CD4-positive, alpha-beta T cell treated with Interleukin-21 for 1 hour (primary cell): ENCODE results near the gene INSYN2A.

Experiments
- DNase-seq: peaks from one replicate; pipeline ENCODE4 v3.0.0-alpha.2; 2020

Gene INSYN2A

DNA sequence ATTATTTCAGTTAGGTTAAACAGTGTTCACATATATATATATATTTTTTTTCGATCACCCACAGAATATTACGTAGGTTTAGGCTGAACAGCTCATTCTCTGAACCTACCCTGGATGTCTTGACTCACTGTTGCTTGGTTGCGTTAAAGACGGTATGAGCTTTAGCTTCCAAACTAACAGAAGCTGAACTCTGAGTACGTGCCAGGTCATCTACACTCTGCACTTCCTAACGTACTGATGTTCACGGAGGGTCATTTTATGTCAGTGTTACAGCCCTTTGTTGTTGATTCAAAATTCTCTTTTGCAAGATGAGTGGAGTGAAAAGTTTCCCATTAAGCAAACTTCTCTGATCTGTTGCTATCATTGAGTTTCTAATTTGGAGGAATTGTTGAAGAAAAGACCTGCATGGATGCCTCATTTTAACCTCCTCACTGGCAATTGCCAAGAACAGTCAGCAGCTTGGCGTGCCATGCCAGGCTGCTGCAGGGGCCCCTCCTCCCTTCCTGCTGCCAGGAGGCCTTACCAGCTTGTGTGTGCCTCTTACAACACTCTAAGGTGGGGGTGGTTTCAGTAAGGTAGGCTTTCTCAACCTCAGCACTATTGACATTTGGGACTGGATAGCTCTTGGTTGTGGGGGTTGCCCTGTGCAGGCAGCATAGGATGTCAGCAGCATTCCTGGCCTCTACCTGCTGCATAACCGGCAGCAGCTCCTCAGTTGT, 44.3 kb downstream of the INSYN2A start:
- no peak for DNase-seq

- DNase-seq: no peak
Measured at GRCh38 chr10:127151541-127151940, 44.9 kb downstream of the INSYN2A start.

DNA sequence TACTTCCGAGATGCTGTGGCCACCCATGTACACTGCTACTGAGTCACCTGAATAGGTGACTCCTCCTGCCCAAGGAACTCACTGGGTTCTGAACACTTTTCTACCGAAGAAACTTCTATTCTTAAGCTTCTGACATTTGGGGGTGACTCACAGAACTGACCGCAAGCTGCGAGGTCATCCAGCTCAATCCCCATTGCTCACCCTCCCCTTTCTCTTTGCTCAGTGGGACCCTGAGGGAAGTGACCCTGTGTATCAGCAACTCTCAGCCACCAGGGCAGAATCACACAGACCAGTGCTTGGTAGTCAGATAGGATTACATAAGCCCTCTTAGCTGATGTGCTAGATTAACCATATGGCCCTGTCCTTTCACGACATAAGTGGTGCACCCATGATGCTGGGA, 46.3 kb downstream of the INSYN2A start:
- no peak for DNase-seq

DNA sequence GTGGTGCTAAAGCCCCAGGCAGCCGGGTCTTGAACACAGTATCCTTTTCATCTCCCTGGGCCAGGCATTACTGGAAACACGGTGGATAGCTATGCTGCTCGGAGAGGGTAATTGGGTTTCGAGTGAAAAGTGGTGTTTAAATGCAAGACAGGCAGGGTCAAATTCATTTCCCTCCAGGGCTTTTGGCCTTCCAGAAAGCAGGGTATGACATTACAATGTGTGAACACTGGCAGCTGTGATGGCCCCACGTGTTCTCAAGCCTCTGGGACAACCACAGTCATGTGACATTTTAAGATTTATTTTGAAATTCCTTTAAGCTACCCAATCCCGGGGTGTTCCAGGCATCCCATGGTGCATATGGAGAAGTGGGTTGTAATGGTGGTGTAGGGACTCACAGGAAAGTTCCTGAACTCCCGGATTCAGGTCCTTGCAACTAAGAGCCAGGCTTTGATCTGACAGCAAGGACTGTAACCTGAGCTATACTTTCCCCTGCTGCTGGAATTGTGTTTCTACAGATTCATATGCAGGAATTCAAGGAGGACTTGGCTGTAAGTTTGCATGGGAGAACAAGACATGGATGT, 46.8 kb downstream of the INSYN2A start:
- no peak for DNase-seq

- DNase-seq: no peak
Measured at GRCh38 chr10:127148933-127149220, 47.5 kb downstream of the INSYN2A start.

DNA sequence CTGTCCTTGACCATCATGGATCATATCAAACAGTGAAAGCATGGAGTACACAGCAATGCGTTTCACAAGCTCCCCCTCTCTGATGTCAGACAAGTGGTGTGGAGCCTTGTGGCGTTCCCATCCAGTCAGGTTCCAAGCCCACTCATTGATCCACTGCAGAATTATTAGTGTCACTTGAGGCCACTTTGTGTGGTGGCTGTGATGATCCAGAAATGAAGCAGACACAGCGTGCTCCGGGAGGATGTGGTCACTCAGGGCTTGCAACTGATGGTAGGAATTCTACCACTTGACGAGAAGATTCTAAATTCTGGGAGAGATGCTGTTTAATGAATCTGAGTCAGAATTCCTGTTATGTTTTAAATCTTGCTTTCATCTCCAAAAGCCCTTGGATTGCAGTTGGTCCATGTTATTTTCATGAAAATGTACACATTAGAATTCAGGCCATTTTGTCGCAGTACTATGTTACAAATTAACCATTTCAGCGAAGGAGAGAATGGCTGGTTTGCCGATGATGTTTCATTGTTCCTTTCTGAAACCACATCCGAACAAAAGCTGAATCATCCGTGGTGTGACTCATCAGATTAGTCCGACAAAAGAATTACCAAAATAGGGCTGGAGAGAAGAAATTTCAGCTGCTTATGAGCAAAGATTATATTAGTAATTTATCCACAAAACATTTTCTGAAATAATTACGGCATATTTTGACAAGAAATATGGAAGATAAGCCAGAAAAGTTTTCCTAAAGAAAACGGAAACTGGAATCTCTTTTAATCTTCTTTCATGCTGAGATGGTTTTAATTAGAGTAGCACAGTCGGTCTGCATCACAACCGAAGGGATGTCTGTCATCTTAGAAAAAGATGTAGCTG, 48.1 kb downstream of the INSYN2A start:
- no peak for DNase-seq

DNA sequence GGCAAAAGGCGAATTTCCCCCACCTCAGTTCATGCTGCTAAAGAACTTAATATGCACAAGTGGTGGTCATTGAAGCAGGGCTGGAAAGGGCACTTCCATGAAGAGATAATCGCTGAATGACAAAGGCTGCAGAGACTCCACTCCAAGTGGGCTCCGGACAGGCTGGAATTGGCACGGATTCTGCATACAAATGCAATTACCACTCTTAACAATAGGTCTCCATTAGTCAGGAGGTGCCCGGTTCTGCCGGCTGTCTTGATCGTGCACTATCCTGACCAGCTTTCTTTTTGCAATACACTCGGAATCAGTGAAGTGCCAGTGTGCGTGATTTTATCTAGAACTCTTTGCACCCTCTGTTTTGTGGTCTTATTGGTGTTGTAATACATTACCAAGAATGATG, 49.7 kb downstream of the INSYN2A start:
- no peak for DNase-seq
